Suppressor macrophage (primary cell): Measurements from ENCODE around the gene L1CAM.

Experiments
- DNase-seq, 4 experiments: peaks; one replicate each; pipeline ENCODE4 v3.0.0-alpha.2; 2020 to 2022
- total RNA-seq, 17 experiments: gene quantifications; one replicate each; lab custom pipeline; 2026; ENCODE audit warnings: mixed read lengths in 6 of 17, inconsistent platforms in 3 of 17; lab: John Stamatoyannopoulos, UW

The L1CAM gene
- total RNA-seq: 0.11 to 2.5 (median 0.48) reads per million in 17 experiments

GRCh38 chrX:153885968-153886903 lies at the start of gene L1CAM:
L1CAM (minus strand) TSS chrX:153886173; CDS start chrX:153875836, 10,337 bp downstream.
- DNase-seq: peak in 1 of 4 experiments; percentile 23

- DNase-seq: no peak
Observed at GRCh38 chrX:153935326-153935851, 49.4 kb upstream of the L1CAM start.

- DNase-seq: peak; percentile 83 to 93 (median 88)
Observed at GRCh38 chrX:153934762-153935325, 48.9 kb upstream of the L1CAM start, which contains the start of gene NAA10. NAA10 (minus strand) TSS chrX:153935037; CDS start chrX:153934904, 133 bp downstream.

- peak in 1 of 4 experiments; percentile 34 for DNase-seq
Observed at GRCh38 chrX:153934148-153934761, 48.3 kb upstream of the L1CAM start.

- DNase-seq: peak; percentile 26 to 62 (median 52)
Observed at GRCh38 chrX:153933748-153934147, 47.8 kb upstream of the L1CAM start.

- no peak for DNase-seq
Observed at GRCh38 chrX:153932220-153932915, 46.4 kb upstream of the L1CAM start.

GRCh38 chrX:153931748-153932147 lies 45.8 kb upstream of the L1CAM start:
- DNase-seq: no peak

GRCh38 chrX:153931151-153931550 lies 45.2 kb upstream of the L1CAM start:
- DNase-seq: no peak

GRCh38 chrX:153930011-153930910 lies 44.3 kb upstream of the L1CAM start:
- no peak for DNase-seq

- DNase-seq: no peak
Observed at GRCh38 chrX:153929576-153929975, 43.6 kb upstream of the L1CAM start.

- DNase-seq: no peak
Observed at GRCh38 chrX:153928846-153929245, 42.9 kb upstream of the L1CAM start.

- peak; percentile 95 to 98 (median 97) for DNase-seq
Observed at GRCh38 chrX:153927922-153928760, 42.2 kb upstream of the L1CAM start.

- DNase-seq: peak in 1 of 4 experiments; percentile 59
Observed at GRCh38 chrX:153927672-153927921, 41.6 kb upstream of the L1CAM start.

GRCh38 chrX:153926858-153927671 lies 41.1 kb upstream of the L1CAM start:
- DNase-seq: peak; percentile 80 to 90 (median 89)

GRCh38 chrX:153926552-153926857 lies 40.5 kb upstream of the L1CAM start:
- DNase-seq: no peak

- DNase-seq: peak; percentile 56 to 85 (median 75)
Observed at GRCh38 chrX:153925739-153926551, 40.0 kb upstream of the L1CAM start, which contains the start of gene ARHGAP4. ARHGAP4 (minus strand) TSS chrX:153926264; CDS start chrX:153926202, 62 bp downstream.

- DNase-seq: peak in 1 of 4 experiments; percentile 34
Observed at GRCh38 chrX:153925387-153925738, 39.4 kb upstream of the L1CAM start.

- peak; percentile 58 to 78 (median 76) for DNase-seq
Observed at GRCh38 chrX:153924149-153924861, 38.3 kb upstream of the L1CAM start.
